ENCODE results near the gene TUG1.

Gene TUG1

DNA sequence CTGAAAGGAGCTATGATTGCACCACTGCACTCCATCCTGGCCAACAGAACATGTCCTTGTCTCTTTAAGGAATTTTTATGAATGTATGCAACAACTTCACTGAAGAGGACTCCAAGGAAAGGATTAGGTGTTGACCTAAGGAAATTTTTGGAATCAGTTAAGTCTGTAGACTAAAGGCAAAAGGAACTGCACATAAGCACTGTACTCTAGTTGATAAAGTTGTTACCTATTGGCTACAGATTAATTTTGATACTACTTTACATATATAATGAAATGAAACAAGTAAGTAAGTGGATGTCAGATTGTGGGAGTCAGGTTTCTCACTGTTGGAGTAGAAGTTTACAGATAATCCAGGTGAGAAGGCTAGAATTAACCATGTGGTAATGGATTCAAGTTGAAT, 36.5 kb downstream of the TUG1 start:
- DNase-seq: no peak

- no peak for DNase-seq
These were observed 50.3 kb downstream of the TUG1 start for GRCh38 chr22:31019191-31019930.

- DNase-seq: no peak
These were observed 51.3 kb downstream of the TUG1 start for GRCh38 chr22:31020334-31020733.

DNA sequence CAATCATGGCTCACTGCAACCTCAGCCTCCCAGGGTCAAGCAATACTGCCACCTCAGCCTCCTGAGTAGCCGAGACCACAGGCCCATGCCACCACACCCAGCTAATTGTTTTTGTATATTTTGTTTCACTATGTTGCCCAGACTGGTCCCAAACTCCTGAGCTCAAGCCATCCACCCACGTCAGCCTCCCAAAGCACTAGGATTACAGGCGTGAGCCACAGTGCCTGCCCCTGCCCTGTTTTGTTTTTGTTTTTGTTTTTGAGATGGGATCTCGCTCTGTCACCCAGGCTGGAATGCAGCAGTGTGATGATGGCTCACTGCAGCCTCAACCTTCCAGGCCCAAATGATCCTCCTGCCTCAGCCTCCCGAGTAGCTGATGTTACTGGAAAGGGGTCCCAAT, 53.5 kb downstream of the TUG1 start:
- DNase-seq: no peak
